GM21825 (cell line): Measurements from ENCODE around the gene NFIC.
A peak's percentile ranks its signal among the peaks of the same experiment; 100 is the strongest.

Experiments
- ATAC-seq: cut with Tn5 transposase; IDR thresholded peaks from one replicate; pipeline ENCODE4 v1.9.1; 2021; ENCODE audit warnings: mild to moderate bottlenecking, moderate library complexity; ENCODE audit not compliant: unreplicated experiment

Gene NFIC

DNA sequence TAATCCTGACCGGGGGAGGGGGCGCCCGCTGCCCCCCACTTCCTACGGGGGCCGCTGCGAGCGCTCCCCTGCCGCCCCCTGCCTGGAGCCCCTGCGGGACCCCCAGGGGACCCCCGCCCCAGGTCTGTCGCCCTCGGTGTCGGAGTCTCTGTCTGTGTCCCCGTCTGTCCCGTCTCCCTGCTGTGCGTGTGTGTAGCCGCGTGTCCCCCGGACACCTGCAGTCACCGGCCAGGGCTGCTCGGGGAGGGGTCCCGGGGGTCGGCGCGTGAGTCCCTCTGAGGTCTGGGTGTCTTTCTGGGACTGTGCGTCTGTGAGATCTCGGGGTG, 7.7 kb upstream of the NFIC start:
- no peak for ATAC-seq

DNA sequence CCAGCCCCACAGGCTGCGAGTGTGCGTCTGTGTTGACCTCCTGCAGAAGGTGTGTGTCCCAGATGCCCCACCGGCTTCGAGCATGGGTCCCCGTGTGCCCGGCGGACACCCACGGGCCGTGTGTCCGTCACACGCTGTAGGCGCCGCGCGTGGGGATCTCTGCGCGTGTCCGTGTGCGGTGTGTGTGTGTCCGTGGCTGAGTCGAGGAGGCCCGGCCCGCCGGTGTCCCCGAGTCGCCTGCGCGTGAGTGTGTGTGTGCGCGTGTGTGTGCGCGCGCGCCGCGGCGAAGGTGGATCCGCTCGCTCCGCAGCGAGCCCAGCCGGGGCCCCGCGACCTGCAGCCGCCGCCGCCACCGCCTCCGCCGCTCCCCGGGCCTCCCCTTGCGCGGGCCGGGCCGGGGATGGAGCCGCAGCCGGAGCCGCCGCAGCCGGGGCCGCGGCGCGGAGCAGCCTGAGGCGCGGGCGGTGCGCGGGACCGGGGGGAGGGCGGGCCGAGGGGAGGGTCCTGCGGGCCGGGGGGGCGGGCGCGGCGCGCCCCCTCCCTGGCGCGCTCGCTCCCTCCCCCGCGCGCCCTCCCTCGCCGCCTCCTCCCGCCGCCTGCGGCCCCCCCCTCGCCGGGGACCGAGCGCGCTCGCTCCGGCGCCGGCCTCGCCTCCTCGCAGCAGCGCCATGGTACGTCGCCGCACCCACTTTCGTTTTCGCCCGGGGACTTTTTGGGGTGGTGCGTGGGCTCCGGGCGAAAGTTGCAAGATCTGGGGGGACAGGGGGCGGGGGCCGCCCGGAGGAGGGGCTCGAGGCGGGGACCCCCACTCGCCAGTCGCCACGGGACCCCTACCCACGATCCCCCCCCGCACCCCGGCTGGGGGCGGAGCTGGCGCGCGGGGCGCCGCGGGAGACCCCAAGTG, 7.1 kb upstream of the NFIC start:
- ATAC-seq = peak; percentile 41

DNA sequence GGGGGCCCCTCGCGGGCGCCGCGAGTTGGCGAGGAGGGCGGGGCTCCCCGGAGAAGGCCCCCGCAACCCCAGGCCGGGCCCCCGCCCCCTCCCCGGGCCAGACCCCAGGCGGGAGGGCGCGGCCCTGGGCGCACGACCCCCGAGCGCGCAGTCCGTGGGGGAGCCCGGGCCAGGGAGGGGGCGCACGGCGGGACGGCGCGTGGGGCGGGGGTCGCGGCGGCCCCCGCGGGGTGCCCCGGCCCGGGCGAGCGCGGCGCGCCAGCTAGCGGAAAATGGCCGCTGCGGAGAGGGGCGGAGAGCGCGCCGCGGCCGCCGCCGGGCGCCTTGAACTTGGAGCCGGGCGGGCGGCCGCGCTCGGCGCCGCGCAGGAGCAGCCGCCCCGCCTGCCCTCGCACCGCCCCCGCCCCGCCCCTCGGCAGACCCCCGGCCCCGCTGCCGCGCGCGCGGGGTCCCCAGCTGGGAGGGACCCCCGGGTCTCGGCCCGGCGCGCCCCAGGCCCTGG, 6.4 kb upstream of the NFIC start:
- ATAC-seq = peak; percentile 10

DNA sequence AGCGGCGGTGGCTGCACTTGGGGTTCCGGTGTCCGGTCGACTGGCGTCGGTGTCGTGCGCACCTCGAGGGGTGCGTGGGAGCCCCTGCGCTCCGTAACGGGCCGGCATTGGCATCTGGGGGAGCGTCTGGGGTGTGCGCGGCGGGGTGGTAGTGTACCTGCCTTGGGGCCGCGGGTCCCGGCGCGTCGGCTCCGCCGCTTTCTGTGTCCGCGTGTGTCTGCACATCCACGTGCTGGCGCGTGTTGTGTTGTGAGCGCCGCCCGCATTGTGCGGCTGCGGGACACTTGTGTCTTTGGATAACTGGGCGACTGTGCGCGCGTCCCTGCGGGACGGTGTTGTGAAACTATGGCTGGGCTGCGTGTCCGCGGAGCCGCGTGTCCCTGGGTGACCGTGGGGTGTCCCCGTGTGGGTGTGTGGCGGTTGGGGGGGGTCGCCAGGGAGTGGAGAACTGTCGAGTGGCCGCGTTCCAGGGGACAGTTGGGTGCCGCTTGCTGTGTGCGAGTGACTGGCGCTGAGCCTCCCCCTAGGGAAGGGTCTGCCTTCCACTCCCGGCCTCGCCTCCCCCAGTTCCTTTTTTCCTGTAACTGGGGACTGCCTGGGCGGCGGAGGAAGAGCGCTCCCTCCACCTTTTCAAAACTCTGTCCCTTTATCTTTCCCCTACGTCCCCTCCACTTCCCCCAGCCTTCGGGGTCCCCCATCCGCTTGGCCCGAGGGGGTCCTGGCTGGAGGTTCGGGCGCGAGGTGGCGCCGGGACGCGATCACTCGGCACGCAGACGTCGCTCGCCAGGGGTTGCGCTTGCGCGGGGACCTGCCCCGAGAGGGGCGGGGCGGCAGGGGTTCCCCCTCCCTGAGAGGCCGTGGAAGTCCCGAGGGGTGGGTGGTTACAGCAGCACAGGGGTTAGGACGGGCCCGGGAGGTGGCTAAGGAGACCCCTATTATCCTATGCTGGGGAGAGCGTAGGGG, 5.7 kb upstream of the NFIC start:
- ATAC-seq = peak; percentile 39

DNA sequence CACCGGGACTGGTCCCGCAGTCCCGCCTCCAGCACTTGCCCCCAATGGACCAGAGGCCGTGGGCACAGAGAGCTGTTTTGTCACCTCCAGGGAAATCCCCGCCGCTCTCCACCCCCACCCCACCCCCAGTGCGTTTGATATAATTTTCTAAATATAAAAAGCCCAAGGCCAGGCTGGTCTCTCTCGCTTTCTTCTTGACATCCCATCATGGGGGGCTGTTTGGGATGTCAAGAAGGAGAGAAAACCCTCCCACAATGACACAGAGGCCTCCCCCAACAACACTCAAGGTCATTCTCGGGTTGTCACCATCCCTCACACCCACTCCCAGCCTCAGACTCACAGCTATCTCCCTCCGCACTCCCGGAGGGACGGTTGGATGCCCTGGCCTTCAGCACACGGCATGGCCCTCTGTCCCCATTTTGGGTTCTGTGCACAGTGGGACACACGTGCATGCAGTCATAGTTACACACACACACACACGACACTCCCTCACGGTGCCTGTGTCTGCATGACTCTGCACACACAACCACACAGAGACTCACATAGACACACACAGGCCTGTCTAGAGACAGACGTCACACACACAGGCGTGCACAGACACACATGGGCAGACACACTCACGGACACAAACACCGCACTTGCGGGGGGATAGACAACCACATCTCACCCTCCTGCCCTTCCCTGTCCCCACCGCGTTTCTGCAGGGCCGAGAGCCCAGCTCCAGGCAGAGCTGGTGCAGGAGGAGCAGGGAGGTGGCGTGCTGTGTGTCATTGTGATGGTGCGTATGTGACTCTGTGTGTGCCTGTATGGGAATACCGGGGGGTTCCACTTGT, 4.8 kb upstream of the NFIC start:
- no peak for ATAC-seq

DNA sequence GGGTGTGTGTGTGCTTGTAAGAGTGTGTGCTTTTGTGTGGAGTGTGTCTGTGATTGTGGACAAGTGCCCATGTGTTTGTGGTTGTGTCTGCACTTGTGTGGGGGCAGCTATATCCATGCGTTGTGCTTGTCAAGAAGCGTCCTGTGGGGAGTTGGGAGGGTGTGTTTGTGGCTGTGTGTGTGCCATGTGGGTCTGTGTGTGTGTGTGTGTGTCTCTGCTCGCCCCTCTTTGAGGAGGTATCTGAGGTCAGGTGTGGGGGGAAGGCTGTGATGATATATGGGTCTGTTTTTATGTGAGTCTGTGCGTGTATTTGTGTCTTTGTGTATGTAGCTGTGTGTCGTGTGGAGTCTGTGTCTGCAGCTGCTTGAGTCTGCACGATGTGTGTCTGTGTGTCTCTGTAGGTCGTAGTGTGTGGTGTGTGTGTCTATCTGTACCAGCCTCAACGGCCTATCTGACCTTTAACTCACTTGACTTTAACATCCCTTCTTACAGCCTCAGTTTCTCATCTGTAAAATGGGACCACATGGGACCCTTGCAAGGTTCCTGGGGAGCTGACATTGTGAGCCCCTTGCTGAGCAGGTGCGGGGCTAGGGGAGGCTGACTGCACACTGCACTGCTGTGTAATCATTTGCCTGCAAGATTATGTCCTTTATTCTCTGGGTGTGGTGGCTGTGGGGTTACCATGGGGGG, 4.0 kb upstream of the NFIC start:
- ATAC-seq = no peak

DNA sequence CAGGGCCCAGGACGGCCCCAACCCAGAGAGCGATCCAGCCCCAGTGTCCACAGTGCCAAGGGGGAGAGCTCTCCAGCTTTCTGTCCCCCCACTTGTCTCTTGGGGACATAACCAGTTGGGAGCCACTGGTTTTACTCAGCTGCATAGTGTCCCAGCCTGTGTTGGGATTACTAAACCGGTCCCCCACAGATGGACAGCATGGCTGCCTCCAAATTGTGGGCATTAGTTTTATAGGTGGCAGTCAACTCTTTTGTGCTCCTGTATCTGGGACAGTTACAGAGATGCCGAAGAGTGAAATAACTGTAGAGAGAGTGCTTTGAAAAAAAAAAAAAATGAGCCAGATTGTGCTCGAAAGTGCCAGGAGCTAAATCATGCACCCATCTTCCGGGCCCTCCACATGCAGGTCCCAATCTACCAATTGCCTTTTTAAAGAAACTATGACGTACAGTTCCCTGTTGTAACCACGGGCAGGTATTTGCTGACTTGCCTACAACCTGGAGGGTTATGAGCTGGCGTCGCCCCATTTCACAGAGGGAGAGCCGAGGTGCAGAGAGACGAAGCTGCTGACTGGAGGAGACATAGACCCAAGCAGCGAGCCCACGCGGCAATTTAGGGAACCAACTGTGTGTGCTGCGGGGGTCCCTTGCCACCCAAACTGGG, 2.4 kb upstream of the NFIC start:
- no peak for ATAC-seq

DNA sequence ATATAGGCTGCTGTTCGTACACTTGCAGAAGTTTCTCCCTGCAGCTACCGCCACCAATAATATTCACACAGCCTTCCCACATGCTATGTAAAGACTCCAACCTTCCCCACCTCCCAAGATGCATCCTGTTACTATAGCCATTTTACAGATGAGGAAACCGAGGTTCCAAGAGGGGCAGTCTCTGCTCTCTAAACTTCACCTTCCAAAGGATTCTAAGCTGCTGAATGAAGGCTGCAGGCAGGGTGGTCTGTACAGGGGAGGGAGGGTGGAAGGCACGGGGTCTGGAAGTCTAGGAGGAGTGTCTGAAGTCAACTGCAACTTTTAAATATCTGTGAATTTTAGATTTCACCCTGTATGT, 1.9 kb upstream of the NFIC start:
- ATAC-seq = no peak

DNA sequence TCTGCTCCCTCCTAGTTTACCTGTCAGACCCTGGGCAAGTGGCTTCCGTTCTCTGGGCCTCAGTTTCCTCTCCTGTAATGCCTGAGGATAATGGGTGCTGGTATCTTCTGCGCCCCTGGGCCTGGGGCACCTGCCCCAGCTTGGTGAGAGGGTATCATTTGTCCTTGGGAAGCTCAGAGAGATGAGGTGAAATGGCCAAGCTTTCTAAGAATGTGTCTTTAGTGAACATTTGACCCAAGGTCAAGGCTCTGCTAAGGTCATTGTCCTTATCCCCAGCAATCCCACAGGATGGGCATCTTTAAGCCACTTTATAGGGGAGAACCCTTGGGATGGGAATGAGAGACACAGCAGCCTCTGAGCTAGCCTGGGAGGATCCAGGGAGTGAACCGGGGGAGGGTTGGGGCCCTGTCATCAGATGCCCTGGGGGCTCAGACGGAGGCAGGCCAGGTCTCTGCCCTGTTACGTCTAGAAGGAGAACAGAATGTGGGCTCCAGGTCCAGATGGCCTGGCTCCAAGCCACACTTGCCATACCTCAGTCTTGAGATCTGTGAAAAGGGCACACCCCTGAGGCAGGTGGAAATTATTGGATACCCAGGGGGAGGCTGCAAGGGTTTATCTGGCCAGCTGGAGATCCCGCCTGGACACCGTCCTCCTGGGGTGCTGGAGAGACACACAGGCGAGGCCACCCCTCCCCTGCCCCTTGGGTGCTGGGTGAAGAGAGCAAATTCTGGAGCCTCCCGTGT, 1.1 kb upstream of the NFIC start:
- ATAC-seq = no peak

DNA sequence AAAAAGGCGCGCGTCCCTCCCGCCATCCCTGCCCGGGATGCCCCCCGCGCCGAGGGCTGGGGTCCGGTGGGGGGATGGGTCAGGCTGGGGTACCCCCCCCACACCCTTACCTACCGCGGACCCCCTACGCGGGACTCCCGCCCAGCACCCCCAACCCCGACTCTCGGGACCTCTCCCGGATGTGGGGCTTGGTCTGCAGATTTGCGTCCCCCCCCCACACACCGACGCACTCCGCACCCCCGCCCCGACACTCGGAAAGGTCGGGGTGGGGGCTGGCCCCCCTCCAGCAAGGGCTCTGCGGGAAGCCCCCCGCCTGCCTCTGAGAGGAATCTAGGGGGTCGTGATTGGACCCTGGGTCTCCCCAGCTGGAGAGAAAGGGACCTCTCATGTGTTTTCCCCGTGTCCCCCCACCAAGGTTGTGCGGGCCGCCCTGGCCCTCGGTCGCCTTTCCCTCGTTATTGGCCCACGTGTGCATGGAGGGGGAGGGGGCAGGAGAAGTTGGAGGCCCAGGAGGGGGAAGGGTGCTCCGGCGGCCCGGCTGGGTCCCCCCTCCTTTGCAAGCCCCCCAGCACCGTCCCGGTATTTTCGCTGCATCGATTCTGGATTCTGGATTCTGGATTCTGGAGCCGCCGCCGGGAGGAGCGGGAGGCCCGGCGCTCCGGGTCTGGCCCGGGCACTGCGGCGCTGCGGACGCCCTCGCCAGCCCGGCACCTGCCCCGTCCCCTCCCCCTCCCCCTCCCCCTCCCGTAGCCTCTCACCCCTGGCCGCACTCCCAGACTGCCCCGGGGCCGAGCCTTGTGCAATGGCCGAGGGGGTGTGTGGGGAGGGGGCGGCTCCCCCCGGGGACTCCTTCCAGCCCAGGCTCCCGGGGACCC, 607 bp downstream of the NFIC start:
- no peak for ATAC-seq

DNA sequence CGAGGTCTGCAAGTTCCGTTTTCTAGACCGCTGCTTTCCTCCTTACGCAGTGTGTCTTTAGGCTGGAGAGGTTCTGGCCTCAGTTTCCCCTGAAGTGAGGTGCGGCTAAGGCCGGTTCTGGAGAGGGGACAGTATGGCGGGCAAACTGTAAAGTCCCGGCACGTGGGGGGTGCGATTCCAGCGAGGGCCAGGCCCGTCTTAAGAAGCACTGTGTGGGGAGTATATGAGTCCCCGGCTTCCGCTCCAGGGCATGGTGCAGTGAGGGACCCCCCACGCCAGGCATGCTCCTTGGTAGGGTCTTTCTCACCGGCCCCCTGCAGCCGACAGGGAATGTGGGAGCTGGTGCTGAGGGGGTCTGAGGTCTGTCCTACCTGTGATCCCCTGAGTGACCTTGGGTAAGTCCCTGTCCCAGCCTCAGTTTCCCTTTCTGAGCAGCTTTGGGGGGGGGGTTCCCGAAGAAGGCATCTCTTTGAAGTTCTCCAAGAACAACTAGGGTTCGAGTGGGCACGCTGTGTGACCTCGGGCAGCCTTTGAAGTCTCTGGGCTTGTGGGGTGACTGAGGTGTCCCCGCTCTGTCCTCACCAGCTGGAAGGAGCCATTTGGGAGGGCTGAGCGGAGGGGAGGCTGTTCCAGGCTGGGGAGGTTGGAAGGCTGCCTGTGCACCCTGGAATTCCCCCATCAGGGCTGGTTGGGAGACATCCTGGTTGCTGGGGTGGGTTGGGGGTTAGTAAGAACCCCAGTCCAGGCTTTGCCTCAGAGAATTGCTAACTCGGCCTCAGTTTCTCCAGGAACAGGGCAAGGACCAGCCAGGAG, 1.5 kb downstream of the NFIC start:
- no peak for ATAC-seq

DNA sequence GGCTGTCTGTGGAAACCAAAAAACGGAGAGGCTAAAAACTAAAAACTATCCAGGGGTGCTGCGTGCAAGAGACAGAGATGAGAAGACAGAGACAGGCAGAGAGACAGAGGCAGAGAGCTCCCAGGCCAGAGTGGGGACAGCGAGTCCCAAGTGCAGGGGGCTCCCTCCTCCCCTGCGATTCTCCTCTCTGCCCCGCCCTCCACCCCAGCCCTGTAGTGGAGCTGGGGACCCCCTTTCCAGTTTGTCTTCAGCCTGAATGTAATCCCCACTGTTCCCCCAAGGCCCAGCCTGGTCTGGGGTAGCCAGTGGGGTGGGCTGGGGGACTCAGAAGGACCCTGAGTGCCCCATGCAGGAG, 2.0 kb downstream of the NFIC start:
- ATAC-seq = no peak

DNA sequence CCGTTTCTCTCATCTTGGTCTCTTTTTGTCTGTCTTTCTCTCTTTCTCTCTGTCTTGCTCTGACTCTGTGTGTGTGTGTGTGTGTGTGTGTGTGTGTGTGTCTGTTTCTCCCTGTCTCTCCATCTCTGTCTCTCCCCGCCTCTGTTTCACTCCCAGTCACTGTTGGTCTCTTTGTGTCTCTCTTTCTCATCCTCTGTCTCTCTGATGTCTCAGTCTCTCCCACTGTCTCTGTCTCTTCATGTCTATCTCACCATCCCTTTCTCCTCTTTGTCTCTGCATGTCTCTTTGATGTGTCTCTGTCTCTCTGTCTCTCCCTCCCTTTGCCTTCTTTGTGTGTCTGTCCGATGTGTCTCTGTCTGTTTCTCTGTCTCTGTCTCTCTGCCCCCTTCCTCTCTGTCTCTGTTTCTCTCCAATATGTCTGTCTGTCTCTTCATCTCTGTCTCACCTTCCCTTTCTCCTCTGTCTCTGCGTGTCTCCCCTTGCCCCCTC, 2.5 kb downstream of the NFIC start:
- ATAC-seq = no peak

DNA sequence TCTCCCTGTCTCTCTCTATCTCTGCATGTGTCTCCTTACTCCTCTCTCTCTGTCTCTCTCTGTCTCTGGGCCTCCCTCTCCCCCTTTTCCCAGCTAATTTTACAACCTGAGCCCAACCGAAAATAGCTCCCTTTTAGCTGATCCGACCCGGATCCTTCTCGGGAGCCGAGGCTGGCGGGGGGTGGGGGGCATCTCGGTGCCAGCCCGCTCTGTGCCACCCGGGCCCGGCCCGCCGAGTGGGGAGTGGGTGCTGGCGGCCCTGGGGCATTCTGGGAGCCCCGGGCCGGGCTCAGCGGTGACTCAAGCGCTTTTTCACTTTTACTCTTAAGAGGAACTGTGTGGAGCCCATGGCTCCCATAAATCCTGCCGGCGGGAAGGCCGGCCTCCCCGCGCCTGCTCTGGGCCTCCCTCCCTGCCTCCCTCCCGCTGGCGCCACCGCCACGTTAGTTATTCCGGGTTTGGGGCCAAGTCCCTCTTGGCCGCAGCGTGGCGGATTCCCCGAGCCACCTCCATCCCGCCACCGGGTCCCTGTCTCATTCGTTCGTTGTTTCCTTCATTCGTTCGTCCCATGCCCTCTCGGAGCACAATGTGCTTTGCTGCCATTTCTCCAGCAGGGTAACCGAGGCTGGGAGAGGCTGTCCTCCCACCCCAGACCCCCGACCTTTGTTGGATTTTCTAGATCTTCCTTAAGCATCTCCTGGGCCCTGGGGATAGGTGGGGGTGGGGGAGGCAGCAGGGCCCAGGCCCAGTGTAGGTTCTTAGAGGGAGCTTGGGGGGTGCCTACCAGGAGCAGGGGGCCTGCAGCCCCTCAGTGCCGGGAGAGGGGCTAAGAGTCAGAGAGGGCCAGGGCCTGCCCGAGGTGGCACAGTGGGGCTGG, 3.2 kb downstream of the NFIC start:
- ATAC-seq = no peak

DNA sequence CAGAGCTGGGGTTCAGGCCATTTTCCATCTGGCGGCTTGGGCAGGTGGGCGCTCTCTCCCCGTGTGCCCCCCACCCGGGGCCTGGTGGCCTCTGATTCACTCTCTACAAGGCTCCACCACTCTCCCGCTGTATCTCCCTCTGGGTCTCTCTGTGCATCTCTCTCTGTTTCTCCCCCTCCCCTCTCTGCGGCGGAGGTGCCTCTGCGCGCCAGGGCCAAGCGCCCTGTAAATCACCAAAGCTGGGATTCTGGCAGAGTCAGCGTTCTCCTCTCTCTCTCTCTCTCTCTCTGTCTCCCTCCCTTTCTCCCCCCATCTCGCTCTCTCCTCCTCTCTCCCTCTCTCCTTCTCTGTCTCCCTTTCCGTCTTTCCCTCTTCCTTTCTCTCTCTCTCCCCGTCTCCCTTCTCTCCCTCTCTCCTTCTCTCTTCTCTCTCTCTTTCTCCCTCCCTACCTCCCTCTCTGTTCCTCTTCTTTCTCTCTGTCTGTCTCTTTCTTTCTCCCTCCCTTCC, 3.9 kb downstream of the NFIC start:
- no peak for ATAC-seq
